Caki2 (cell line): ENCODE data around the gene RTTN. TPM values are rescaled to one million over a fixed set of nuclear protein-coding genes. Genes with fewer than 3 reads are reported as not detected.

Experiments used
- DNase-seq: peaks from one replicate; pipeline ENCODE4 v3.0.0-alpha.2; 2015; ENCODE audit warnings: low read depth
- in situ Hi-C: cut with HindIII; loops from 2 replicates; pipeline ENCODE4 v1.10.0; 2016; ENCODE audit warnings: low sequenced_read_pairs, low pct_unique_long_range_greater_than_20kb, mixed read lengths
- total RNA-seq: library from RNA; depleted of rRNA; stranded (reverse); fragments of >200 nt; shearing (Covaris generic); gene quantifications from 2 replicates; pipeline ENCODE4 v1.2.3, GENCODE V29; 2014; ENCODE audit warnings: low replicate concordance

RTTN gene
- total RNA-seq, 1 experiment from 2014 or later, result 1.7 TPM

DNA sequence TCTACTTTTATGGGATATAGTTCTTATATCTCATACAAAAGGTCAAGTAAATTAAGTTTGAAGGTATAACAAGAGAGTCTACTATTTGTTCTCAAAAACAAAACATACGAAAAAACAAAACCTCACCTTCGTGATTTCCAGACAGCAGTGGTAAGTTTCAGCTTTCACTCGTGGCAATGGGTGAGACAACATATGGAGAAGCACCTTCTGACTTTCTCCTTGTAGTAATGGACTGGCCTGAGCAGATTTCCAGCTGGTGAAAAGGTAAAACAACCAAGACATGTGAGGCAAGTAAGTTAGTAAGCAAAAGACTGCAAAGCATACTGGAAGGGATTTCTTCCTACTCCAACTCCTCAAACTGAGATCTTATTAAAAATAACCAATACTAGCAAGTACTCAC, 39.6 kb downstream of the RTTN start:
- in situ Hi-C loops, result no loop called here
- DNase-seq, result no peak

DNA sequence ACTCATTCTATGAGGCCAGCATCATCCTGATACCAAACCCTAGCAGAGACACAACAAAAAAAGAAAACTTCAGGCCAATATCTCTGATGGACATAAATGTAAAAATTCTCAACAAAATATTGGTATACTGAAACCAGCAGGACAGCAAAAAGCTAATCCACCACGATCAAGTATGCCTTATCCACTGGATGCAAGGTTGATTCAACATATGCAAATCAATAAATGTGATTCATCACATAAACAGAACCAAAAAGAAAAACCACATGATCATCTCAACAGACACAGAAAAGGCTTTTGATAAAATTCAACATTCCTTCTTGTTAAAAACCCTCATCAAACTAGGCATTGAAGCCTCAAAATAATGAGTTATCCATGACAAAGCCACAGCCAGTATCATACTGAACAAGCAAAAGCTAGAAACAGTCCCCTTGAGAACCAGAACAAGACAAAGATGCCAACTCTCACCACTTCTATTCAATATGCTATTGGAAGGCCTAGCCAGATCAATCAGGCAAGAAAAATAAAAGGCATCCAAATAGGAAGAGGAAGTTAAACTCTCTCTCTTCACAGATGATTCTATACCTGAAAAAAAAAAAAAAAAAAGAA, 45.3 kb downstream of the RTTN start:
- DNase-seq, result no peak
- in situ Hi-C loops, result no loop called here

DNA sequence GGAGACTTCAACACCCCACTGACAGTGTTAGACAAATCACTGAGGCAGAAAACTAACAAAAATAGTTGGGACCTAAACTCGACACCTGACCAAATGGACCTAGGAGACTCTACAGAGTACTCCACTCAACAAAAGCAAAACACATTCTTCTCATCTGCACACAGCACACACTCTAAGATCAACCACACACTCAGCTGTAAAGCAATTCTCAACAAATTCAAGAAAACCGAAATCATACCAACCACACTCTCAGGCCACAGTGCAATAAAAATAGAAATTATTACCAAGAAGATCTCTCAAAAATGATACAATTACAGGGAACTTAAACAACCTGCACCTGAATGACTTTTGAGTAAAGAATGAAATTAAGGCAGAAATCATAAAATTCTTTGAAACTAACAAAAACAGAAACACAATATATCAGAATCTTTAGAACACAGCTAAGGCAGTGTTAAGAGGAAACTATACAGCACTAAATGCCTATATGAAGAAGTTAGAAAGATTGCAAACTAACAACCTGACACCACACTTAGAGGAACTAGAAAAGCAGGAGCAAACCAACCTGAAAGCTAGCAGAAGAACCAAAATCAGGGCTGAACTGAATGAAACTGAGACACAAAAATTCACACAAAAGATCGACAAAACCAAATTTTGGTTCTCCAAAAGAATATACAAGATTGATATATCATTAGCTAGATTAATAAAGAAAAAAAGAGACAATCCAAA, 46.3 kb downstream of the RTTN start:
- no peak for DNase-seq
- in situ Hi-C loops, result no loop called here

DNA sequence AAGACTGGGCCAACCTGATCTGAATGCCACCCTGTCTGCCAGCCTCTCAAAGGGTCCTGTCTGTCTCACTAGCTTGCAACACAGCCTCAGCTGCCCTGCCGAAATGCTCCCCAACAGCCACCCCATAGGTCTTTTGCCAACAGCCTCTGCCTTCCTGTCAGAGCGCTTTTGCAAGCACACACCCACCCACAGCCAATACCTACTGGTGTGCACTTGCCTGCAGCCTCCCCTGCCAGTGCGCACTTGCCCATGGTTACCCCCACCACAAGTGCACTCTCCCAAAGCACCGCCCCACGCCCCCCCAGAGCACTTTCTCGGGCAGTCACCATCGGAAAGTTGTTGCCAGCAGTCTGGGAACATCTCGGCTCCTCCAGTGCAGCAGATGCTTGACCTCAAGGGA, 48.6 kb downstream of the RTTN start:
- in situ Hi-C loops, result no loop called here

DNA sequence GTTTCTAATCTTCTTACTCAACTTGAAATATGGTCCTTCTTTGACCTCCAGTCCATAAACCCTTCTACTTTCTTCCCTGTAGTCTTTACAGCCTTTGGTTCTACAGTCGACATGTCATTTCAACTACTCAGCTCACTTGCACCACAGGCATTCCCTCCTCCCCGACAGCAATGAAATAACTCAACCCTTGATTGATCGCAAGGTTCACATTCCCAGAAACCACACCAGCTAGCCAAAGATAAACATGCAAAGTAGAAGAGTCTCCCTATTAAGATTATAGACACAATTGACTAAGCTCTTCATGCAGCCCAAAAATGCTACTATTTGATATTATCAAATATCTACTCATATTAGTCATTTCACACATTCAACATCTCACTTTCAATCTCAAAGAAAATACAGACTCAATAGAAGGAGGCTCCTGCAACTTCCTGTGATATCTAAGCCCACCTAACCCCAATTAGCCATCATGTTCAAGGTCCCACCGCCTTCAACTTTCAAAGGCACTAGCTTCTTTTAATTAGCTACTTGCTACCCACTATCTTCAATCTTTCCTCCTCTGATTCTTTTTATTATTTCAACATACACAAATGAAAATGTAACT, 50.8 kb downstream of the RTTN start:
- in situ Hi-C loops, result no loop called here

More for the DNA sequence above, 48.6 kb downstream of the RTTN start:
- DNase-seq, result no peak

DNA sequence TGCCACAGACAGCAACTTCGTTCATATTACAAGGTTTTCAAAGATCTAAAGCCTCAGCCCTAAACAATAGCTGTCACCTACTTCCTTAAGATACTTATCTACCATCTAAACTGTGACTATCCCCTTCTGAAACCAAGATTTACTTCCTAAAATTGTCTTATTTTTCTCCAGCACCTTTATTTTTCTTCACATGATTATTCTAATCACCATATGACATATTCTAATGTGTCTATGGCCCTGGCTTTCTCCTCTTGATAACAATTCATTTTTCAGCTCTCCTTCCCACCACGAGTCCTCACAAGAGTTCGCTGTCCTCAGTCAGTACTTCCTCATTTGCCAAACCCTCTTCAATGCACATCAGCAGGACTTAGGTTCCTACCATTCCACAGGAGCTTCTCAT, 53.9 kb downstream of the RTTN start:
- in situ Hi-C loops, result no loop called here
- DNase-seq, result no peak

More for the DNA sequence above, 50.8 kb downstream of the RTTN start:
- DNase-seq, result peak; percentile 39

DNA sequence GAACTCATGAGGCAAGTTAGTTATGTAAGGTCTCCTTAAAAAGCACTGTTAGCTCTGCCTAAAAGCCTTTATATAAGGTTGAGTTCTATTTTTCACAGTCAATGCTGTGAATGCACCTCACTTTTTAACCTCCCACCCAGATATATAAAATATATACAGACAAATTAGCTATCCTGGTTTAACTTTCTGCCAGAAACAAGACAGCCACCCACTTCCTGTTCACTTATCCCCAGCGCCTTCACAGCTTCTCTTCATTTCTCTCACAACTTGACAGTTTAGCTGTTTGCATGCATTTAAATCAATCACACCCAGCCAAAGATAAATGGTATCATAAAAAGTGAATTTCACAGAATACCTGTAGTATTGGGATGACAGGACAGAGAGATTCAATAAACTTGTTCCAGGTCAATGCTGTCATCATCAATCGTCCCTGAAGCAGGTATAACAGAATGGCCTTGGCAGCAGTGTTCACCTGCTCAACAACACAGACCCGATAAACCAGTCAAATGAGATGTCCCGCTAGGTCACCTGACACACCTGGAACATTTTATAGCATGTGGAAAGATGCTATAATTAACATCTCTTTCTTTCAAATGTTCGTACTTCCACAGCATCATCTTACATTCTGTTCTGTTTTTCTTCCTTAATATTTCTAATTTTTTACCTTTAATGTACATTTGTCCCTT, 55.7 kb downstream of the RTTN start:
- in situ Hi-C loops, result no loop called here
- DNase-seq, result no peak

DNA sequence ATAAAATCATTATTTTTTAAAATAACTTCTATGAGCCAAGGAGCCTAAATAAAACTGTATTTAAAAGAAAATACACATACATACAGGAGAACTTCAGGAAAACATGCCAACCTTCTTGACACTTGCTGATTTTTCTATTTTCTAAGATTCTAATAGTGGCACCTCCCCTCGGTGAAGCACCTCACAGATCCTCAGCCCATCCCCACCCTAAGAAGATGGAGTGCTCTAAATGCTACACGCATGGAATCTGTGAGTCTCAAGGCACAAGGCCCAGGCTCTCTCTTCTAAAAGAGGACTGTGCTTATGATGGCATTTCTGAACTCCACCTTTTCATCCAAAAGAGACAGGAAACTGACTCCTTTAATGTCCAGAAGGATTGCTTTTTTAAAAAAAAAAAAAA, 56.3 kb downstream of the RTTN start:
- DNase-seq, result no peak
- in situ Hi-C loops, result no loop called here

DNA sequence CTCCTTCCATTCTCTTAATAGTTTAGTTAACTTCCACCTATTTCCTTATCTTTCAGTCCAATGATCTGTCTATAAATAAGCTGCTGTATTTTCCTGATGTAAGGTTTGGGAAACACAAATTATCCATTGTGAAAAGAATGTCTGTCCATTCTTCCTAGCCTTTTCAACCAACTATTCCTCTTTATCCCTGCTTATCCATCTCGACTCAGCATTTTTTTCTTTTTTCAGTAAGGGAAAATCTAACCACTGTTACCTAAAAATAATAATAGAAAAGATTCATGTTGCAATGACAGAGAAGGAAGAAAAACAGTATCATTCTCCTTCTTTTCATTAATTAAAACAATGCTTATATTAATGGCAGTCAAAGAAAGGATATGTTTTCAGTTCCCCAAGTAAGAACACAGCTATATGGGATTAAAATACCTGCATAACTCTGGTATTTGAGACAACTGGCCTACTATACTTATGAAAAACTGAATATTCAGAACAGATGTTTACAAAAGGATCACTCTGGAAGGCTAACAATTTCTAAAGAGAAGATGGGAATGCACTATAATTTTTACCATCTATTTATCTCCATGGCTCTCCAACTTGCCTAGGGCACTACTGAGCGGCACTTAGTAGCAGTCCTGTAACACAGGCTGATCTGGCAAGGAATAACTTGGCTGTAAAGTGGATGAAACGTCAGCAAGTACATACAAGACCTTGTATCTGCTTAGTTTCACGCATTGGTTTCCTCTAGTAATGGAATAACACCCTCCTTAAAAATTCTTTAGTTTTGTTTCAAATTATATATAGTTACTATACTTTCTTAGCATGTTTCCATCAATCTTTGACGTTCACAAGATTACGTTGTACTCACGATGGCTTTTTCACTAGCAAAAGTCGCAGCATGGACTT, 57.2 kb downstream of the RTTN start:
- in situ Hi-C loops, result no loop called here
- DNase-seq, result no peak

DNA sequence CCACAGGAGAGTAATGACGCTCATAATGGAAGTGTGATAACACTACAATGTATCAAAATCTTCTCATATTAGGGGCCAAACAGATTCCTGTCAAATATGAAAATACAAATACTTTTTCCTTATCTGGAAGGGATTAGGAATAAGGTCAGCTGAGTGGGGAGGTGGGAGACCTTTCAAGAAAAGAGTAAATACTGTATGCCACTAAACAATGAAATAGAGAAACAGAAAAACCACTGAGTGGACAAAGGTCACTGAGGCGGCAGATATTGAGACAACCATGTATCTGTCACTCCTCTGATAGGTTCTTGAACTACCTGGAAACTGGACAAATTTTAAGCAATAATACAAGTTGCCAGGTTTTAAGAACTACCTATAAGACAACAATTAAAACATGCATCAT, 59.3 kb downstream of the RTTN start:
- in situ Hi-C loops, result no loop called here
- DNase-seq, result no peak

DNA sequence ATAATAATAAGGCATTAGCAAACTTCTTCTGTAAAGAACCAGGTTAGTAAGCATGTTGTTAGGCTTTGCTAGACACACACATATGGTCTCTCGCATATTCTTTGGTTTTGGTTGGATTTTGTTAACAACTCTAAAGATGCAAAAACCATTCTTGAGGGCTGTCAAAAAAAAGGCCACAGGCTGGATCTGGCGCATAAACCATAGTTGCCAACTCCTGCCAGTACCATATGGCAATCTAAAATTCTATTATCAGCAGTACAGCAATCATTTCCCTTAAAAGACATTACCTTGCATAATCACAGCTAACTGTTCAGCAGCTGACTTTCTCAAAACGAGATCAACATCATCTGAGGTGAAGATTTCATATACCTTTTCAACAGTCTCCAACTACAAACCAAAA, 63.5 kb downstream of the RTTN start:
- DNase-seq, result no peak
- in situ Hi-C loops, result no loop called here

DNA sequence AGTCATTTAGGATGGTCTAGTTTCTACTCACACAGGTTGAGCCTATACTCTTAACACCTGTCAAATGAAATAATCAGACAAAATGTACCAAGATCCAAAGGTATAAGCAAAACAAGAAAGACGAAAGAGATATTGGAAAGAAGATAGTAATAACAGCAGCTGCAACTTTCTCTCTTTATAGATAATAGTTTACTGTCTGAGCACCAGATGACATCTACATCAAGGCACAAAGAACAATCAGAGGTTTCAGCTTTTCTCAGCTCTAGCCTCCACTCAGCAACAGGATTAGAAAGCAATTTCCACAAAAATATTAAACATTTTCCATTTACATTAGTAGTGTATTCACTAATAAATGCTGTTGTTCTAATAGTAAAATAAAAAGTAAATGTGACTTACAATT, 66.3 kb downstream of the RTTN start:
- in situ Hi-C loops, result no loop called here
- no peak for DNase-seq

DNA sequence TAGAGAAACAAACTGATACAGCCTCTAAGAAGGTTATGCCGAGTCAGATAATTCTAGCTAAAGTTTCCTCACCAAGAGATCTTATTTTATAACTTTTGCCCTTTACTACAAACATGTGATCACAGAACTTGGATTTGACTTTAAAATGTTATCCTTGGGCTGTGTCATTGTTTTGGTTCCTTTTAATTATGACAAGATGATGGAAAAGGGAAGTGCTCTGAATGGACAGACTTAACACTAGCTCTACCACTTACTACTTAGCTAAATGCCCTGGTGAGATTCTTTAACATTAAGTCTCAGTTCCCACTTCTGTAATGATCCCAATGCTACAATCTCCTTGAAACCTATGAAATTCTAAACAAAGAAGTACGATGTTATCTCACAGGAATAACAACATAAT, 69.9 kb downstream of the RTTN start:
- DNase-seq, result peak; percentile 29
- in situ Hi-C loops, result no loop called here

DNA sequence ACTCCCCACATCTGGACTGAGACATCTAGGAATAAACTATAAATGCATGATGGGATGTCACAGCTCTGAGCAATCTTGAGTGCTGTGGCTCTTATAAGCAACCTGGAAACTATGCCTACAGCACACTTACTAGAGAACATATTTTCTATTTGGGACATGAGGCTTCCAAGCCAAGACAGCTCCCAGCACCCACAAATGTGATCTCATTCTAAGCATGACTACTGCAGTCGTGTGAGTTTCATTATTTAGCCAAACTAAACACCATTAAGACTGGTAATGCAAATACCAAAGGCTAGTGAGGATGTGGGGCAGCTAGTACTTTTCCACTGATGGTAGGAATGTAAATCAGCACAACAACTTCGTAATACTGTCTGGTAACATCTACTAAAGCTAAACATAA, 72.5 kb downstream of the RTTN start:
- DNase-seq, result peak; percentile 54
- in situ Hi-C loops, result no loop called here

DNA sequence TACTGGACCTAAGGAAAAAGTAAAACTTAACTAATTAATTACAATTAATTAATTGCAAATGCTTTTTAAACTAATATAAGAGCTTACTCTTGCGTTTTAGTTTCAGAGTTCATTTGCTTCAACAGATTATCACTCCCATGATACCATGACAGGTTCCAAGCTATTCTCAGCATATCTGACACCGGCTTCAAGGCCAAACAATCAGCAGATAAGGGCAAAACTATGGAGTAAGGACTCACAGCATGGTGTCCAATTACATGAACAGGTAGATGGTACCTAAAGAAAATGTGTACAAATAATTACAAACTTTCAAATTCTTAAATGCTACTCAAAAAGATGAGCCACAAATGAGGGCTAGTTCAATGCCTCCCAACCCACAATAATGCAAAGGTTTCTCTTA, 77.2 kb downstream of the RTTN start:
- no peak for DNase-seq
- in situ Hi-C loops, result no loop called here

DNA sequence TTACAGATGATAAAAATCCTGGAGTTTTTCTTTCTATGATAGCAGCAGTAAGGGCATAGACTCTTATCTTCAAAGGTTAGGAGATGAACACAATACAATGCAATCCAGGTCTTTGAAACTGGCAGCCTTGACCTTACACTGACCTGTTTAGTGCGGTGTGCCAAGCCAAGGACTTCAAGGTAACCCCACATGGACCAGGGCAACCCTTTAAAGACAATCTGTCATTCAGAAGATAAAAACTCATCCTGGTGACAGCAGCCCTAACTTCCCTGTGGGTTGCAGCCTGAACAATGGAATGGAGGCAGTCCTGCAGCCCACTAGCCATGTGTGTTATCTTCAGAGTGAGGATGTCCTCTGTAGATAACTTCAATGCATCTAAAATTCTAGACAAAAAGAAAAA, 78.1 kb downstream of the RTTN start:
- DNase-seq, result no peak
- in situ Hi-C loops, result no loop called here

DNA sequence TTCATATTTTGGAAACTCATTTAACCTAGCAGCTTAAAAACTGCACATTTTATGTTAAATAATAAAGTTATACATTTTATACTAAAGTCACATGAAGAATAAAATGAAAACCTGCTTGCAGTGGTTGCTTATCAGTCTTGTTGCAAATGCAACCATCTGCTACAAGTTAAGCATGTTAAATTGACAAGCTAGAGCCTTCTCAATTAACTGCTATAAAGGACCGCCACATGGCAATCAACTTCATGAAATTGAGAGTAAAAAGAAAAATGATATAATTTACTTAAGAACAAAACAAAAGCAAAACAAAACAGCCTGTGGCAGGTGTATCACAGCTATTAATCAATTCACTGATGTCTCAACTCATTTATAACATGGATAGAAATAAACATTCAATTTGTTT, 78.7 kb downstream of the RTTN start:
- no peak for DNase-seq
- in situ Hi-C loops, result no loop called here

DNA sequence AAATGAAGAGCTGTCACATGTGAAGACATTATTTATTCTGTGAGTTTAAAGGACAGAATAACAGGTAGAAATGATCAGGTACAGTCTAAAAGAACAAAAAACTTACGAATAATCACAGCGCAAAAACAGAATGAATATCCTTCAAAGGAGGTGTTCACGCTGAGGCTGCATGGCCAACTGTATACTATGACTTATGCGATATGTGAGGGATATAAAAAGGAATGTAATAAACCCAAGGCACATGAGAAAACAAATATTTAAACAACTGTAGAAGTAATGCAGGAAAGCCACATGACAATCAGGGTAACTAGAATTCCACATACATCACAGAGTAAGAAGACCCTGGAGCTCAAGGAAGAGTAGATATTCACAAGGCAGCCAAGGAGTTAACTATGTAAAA, 81.3 kb downstream of the RTTN start:
- DNase-seq, result no peak
- in situ Hi-C loops, result no loop called here
